GM21576 (cell line): ENCODE data around the gene SOX8.

Experiments
- ATAC-seq: cut with Tn5 transposase; IDR thresholded peaks from one replicate; pipeline ENCODE4 v1.9.1; 2021; ENCODE audit warnings: mild to moderate bottlenecking, moderate library complexity; ENCODE audit not compliant: unreplicated experiment

Gene SOX8

DNA sequence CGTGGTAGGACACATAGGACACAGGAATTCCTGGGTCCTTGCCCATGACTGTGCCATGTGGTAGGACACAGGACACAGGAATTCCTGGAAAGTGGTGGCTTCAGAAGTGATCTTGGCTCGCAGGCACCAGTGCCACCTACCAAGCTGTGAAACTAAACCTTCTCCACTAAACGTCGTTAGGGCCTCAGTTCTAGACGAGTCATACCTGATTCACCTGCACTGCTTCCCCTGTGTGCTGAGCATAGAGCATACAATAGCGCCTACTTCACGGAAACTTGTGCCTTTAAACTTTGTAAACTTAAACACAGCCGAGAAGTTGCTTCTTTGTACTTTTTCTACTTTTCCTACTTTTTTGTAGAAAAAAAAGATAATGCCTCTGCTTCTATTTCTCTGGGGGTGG is 4.8 kb downstream of the SOX8 start:
- no peak for ATAC-seq

DNA sequence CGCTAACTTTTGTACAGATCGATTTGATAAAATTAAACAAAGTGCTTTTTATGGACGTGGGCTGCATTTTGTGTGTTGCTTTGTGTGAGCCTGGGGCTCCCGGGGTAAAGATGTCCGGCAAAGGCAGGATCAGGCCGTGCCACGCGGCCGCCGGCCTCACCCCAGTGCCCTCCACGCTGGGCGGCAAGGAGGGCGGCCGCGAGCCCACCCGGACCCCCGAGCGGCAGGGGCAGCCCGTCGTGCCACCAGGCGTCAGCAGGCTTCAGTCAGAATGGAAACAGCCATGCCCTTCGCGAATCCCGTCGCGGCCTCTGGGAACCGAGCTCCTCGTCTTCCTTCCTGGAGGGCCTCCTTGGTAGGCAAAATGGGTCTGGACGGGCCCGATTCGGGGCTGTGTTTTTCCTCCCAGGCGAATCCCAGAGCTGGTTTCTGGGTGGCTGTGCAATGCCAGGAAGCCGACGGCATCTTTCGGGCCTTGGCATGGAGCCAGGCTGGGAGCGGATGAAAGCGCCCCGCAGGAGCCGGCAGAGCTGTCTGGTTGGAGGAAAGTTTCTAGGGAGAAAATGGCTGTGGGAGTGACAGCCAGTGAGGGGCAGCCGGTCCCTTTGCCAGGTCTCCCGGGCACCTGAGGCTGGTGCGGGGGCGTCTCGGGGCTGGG is 5.5 kb downstream of the SOX8 start:
- ATAC-seq, result no peak

GRCh38 chr16:987906-988305 is 6.3 kb downstream of the SOX8 start:
- no peak for ATAC-seq

DNA sequence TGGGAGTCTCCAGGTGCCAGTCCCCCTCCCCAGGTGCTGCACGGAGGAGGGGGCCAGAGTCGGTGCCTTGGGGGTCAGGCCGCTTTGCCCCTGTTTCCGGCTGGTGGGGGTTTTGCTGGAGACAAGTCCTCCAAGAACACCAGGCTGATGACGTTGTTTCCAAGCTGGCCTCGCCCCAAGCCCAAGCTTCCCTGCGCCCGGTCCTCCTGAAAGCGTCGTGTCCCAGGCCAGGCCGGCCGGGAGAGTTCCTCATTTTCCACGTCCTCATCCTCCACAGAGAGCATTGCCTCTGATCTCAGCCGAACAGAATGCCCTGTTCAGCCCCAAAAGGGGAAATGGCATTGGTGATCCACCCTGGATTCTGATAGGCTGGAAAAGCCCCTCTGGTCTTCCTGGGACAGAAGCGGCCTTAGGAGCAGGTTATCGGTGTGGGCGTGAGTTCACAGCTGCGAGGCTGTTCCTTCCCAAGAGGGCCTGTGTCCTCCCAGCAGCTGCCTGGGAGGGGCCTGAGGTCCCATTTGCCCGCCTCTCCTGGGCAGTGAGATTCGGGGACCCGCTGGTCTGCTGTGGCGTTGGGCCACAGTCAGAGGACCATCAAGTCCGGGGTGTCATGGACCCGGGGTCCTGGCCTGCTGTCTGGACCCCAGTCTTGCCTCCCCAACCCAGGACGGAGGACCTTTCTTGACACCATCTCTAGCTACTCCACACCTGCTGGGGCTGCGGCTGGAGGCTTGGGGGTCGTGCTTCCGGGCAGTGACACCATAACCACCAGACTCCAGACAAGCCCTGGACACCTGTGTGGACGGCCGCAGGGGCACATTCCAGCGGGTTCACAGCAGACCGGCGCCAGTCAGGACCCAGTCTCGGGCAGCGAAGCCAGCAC is 7.1 kb downstream of the SOX8 start:
- no peak for ATAC-seq

- no peak for ATAC-seq
These were observed 7.8 kb downstream of the SOX8 start for GRCh38 chr16:989354-989814.

DNA sequence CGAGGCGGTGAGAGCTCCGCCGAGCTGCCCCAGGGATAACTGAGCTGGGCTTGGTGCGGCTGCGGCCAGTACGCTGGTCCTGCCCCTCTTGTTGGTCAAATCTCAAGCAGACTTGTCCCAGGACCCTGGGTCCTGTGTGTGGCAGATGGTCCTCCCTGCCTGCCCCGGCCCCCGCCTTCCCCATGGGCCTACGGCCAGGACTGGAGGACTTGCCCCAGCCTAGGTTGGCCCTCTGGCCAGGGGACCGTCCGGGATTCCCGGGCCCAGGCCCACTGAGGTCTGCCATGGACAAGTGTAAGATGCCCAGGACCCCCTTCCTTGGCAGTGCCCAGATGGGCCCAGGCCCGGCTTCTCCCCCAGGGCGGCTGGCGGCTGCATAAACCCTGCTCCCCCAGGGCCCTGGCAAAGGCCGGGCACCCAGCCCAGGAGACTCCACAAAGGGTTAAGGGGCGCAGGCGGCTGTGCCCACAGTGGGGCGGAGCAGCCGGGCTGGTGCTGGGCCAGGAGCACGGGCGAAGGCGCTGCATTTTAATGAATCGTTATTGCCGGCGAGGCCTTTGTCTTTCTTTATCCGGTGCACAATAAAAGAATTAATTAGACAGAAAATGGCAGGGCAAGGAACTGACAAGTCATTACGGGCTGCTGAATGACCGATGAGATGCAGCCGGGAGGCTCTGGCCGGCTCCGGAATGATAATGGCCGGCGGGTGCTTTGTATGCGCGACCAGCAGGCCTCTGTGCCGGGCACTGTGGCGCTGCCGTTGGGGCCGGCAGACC is 9.1 kb downstream of the SOX8 start:
- no peak for ATAC-seq

GRCh38 chr16:991345-991744 is 9.8 kb downstream of the SOX8 start:
- ATAC-seq, result no peak

DNA sequence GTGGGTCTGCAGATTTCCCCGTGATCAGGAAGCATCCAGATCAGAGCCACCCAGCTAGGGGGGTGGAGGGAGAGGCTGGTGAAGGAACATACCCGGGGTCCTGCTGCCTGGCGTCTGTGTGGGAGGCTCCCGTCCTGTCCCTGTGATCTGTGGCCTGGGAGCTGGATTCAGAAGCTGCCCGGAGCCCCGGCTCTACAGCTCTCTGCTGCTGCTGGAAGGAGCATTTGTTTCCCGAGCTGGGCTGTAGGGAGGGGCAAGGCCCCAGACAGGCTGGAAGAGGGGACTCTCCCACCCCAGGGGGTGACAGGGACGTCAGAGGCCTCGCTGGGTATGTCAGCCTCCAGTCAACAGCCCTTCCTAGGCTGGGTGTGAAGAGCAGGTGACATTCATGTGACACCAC is 10.2 kb downstream of the SOX8 start:
- no peak for ATAC-seq

DNA sequence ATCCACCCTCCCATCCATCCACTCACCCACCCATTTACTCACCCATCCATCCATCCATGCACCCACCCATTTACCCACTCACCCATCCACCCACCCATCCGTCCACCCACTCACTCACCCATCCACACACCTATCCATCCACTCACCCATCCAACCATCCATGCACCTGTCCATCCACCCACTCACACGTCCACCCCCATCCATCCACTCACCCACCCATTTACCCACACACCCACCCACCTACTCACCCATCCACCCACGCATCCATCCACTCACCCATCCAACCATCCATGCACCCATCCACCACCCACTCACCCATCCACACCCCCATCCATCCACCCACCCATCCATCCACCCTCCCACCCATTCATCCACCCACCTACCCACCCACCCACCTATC is 12.2 kb downstream of the SOX8 start:
- ATAC-seq, result no peak

- no peak for ATAC-seq
These were observed 13.5 kb downstream of the SOX8 start for GRCh38 chr16:995087-995486.

- no peak for ATAC-seq
These were observed 14.2 kb downstream of the SOX8 start for GRCh38 chr16:995783-996182.

DNA sequence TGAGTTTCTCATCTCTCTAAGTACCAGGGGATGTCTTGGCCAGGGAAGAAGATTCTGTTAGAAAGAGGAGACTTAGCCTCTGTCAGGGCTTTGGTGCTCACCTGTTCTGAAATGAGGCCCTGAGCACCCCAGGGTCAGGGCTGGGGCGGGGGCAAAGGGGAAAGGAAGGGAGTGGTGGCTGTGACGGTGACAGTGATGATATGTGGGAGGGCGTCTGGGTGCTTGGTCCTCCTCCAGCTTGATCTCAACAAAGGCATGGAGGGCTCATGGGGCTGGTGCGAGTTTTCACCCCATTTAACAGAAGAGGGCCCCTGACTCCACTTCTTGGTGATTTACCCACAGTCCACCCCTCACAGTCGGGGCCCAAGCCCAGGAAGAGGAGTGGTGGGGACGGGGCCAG is 15.1 kb downstream of the SOX8 start:
- ATAC-seq, result no peak

DNA sequence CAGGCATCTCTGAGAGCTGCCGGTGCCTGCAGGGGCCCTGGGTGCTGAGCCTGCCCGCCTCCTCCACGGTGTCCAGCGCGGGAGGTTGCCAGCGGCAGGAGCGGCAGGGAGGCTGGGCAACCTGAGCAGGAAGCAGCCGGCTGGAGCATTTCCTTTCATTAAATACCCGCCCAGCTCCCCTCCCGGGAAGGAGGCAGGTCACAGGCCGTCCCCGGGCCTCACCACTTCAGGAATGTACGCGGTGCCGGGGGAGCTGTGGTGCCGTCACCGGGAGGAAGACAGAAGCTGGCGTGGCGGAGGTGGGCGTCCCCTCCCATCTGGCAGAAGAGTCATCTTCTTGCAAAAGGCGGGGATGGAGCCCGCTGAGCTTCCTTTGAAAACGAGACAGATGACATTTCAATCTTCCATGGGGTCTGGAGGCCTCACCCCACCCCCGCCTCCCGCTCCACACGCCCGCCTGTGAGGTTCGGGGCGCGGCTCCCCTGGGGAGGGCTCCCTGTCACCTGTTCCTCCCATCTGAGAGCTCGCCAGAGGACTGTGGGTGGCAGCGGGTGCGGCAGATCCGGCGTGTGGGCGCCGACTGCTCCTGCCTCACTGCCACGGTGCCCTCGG is 16.0 kb downstream of the SOX8 start:
- ATAC-seq, result no peak

DNA sequence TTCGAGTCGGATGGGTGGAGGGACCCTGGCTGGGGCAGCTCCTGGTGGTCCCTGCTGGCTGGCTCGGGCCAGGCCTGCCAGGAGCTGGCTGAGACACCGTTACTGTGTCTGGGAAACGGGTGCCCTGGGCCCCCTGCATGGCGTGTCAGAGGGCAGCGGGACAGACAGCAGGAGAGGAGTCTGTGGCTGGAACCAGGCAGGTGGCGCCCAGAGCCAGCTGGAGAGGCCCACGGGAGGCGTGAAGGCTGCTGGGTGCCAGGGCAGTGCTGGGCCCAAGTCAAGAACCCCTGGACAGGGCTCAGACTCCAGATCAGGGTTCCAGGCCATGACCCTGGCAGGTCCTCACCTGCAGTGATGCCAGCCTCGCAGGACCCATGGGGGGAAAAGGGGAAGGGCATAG is 16.6 kb downstream of the SOX8 start:
- no peak for ATAC-seq

- ATAC-seq, result no peak
These were observed 17.0 kb downstream of the SOX8 start for GRCh38 chr16:998615-999014.

- no peak for ATAC-seq
These were observed 18.1 kb downstream of the SOX8 start for GRCh38 chr16:999677-1000076.

- ATAC-seq, result no peak
These were observed 19.0 kb downstream of the SOX8 start for GRCh38 chr16:1000608-1001007.

GRCh38 chr16:1001096-1001495 is 19.5 kb downstream of the SOX8 start:
- no peak for ATAC-seq

- no peak for ATAC-seq
These were observed 21.0 kb downstream of the SOX8 start for GRCh38 chr16:1002399-1003166.
